Measurements from ENCODE around the gene ANKRD34A. TPM values are rescaled to one million over a fixed set of nuclear protein-coding genes. Genes with fewer than 3 reads are reported as not detected.

The ANKRD34A gene
- total and polyA plus RNA-seq, 2 experiments from 2014 or later: 0.16 to 0.35 TPM

- H3K36me3 ChIP-seq (ENCODE audit: insufficient read depth): no peaks in the 10 kb centered on the region
- DNase-seq (ENCODE audit: low spot score): no peak
- Mint-ChIP-seq H3K36me3 (ENCODE audit: low read depth) (no peaks in the 10 kb centered on the region; the same call in 2 of the 3 replicates), H3K9me3 (no peaks in the 10 kb centered on the region; the same call in 2 of the 3 replicates), H3K27ac (no peak overlapping the region), H3K27me3 (ENCODE audit: insufficient read depth, low read depth, poor library complexity) (peaks cover 51% of the 10 kb centered on the region), H3K4me3 (peak overlapping the region; percentile 73), H3K4me1 (peaks cover 17% of the 10 kb centered on the region)
- no peak overlapping the region for H3K27ac ChIP-seq (ENCODE audit: low read depth)
- peaks cover 11% of the 10 kb centered on the region for H3K4me1 ChIP-seq (ENCODE audit: insufficient read depth)
- no peak for ATAC-seq
- H4K20me1 ChIP-seq (replicated peaks; ENCODE audit: insufficient read depth): no peaks in the 10 kb centered on the region
- H3F3A ChIP-seq (replicated peaks; ENCODE audit: low read depth): no peaks in the 10 kb centered on the region; the same call in 1 of the 2 replicates
- peak overlapping the region; percentile 87 for H3K4me2 ChIP-seq
- TF ChIP-seq ZNF114 (CRISPR knock-in tag; IDR thresholded peaks at IDR 0.05) (no peak), EZH2 (IDR thresholded peaks at IDR 0.05; ENCODE audit: low read depth, unreplicated experiment) (peak; percentile 41)
- no peaks in the 10 kb centered on the region for H3K79me2 ChIP-seq (replicated peaks; ENCODE audit: insufficient read depth)
- H3K27me3 ChIP-seq (ENCODE audit: insufficient read depth): peaks cover 76% of the 10 kb centered on the region
- H2AFZ ChIP-seq: peak overlapping the region; percentile 94
- H3K4me3 ChIP-seq: peak overlapping the region; percentile 72
- H3K9me2 ChIP-seq (ENCODE audit: insufficient read depth): no peaks in the 10 kb centered on the region
Measured at GRCh38 chr1:145956781-145957442, 7.5 kb downstream of the ANKRD34A start.

DNA sequence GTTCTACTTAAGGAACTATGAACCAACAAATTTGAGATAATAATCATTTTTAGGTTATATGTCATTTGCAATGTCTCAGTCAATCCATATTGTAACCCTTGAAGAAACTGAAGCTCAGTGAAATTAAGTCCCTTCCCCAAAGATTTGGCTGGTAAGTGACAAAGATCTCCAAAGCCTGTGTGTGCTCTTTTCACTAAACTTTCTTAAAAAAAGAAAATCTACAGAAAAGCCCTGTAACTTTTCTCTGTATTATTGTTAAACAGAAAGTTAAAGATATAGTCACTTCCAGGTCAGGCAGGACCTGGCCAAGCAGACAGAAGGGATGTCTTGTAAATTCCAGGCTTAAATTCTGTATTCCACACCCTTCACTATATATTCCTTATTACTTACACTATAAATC, 8.0 kb downstream of the ANKRD34A start:
- H3K36me3 ChIP-seq (ENCODE audit: insufficient read depth): no peaks in the 10 kb centered on the region
- no peak overlapping the region for H3K4me3 ChIP-seq
- H2AFZ ChIP-seq: no peak overlapping the region
- H3K27ac Mint-ChIP-seq: no peak overlapping the region
- H3K27me3 Mint-ChIP-seq (ENCODE audit: insufficient read depth, low read depth, poor library complexity): peaks cover 45% of the 10 kb centered on the region
- no peaks in the 10 kb centered on the region for H3K79me2 ChIP-seq (replicated peaks; ENCODE audit: insufficient read depth)
- peaks cover 71% of the 10 kb centered on the region for H3K27me3 ChIP-seq (ENCODE audit: insufficient read depth)
- H3K4me2 ChIP-seq: no peak overlapping the region
- H3K4me3 Mint-ChIP-seq: no peak overlapping the region
- peaks cover 11% of the 10 kb centered on the region for H3K4me1 ChIP-seq (ENCODE audit: insufficient read depth)
- no peak overlapping the region for H3K27ac ChIP-seq (ENCODE audit: low read depth)
- H3K9me3 Mint-ChIP-seq: no peaks in the 10 kb centered on the region; the same call in 2 of the 3 replicates
- peaks cover 16% of the 10 kb centered on the region for H3K4me1 Mint-ChIP-seq
- no peaks in the 10 kb centered on the region for H3K9me2 ChIP-seq (ENCODE audit: insufficient read depth)
- H3K36me3 Mint-ChIP-seq (ENCODE audit: low read depth): no peaks in the 10 kb centered on the region; the same call in 2 of the 3 replicates
- no peak for DNase-seq (ENCODE audit: low spot score)
- ATAC-seq: no peak
- no peaks in the 10 kb centered on the region for H4K20me1 ChIP-seq (replicated peaks; ENCODE audit: insufficient read depth)
- no peaks in the 10 kb centered on the region; the same call in 1 of the 2 replicates for H3F3A ChIP-seq (replicated peaks; ENCODE audit: low read depth)
- TF ChIP-seq ZNF114 (CRISPR knock-in tag; IDR thresholded peaks at IDR 0.05) (no peak), STAT1 (IDR thresholded peaks at IDR 0.05; ENCODE audit: unreplicated experiment) (no peak), ZNF331 (CRISPR knock-in tag; IDR thresholded peaks at IDR 0.05; ENCODE audit: low read depth) (no peak), POLR2AphosphoS5 (IDR thresholded peaks at IDR 0.05; ENCODE audit: low read depth) (no peak), EZH2phosphoT487 (IDR thresholded peaks at IDR 0.05; ENCODE audit: unreplicated experiment) (no peak), JUNB (IDR thresholded peaks at IDR 0.05; ENCODE audit: unreplicated experiment) (no peak), CREB1 (CRISPR knock-in tag; IDR thresholded peaks at IDR 0.05; ENCODE audit: low read depth) (no peak), ETS1 (IDR thresholded peaks at IDR 0.05) (no peak), EZH2 (IDR thresholded peaks at IDR 0.05; ENCODE audit: low read depth, unreplicated experiment) (no peak), NANOG (IDR thresholded peaks at IDR 0.05; ENCODE audit: borderline replicate concordance) (no peak), ZNF462 (CRISPR knock-in tag; IDR thresholded peaks at IDR 0.05) (no peak)
- TF ChIP-seq, protein P1, sequence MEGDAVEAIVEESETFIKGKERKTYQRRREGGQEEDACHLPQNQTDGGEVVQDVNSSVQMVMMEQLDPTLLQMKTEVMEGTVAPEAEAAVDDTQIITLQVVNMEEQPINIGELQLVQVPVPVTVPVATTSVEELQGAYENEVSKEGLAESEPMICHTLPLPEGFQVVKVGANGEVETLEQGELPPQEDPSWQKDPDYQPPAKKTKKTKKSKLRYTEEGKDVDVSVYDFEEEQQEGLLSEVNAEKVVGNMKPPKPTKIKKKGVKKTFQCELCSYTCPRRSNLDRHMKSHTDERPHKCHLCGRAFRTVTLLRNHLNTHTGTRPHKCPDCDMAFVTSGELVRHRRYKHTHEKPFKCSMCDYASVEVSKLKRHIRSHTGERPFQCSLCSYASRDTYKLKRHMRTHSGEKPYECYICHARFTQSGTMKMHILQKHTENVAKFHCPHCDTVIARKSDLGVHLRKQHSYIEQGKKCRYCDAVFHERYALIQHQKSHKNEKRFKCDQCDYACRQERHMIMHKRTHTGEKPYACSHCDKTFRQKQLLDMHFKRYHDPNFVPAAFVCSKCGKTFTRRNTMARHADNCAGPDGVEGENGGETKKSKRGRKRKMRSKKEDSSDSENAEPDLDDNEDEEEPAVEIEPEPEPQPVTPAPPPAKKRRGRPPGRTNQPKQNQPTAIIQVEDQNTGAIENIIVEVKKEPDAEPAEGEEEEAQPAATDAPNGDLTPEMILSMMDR (conservative IDR thresholded peaks at IDR 0.05; ENCODE audit: low read depth in 2 of 2): no peak
